HG03354 (cell line): Measurements from ENCODE around the gene SLC27A6.

ENCODE experiments used
- ATAC-seq: cut with Tn5 transposase; IDR thresholded peaks from one replicate; pipeline ENCODE4 v1.9.1; 2021; ENCODE audit warnings: mild to moderate bottlenecking; ENCODE audit not compliant: unreplicated experiment, poor library complexity, severe bottlenecking

The SLC27A6 gene

GRCh38 chr5:129051283-129051682, 86.0 kb downstream of the SLC27A6 start:
- no peak for ATAC-seq

- no peak for ATAC-seq
Observed at GRCh38 chr5:129053438-129053837, 88.2 kb downstream of the SLC27A6 start.

DNA sequence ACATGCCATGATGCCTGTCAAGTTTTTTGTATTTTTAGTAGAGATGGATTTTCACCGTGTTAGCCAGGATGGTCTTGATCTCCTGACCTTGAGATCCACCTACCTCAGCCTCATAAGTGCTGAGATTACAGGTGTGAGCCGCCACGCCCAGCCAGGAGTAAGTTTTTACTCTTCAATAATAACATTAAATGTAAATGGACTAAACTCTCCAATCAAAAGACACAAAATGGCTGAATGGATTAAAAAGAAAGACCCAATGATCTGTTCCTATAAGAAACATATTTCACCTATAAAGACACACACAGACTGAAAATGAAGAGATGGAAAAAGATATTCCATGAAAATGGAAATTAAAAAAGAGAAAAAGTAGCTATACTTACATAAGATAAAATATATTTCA, 92.0 kb downstream of the SLC27A6 start:
- no peak for ATAC-seq

DNA sequence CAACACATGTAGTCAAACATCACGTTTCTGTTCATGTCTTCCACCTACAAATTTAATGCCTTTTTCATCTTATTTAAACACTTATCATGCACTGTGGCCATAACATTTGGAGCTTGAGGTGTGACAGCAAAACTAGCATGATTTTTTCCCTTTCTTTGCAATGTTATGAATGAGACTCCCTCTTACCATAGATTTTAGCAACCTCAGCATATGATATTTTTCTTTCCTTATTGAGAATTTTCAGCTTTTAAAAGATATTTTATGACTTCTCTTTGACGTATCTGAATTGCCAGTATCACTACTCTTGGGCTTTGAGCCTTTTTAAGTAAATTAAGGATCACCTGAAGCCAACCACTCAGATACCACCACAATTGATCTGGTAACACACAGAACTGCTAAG, 96.6 kb downstream of the SLC27A6 start:
- ATAC-seq: no peak

DNA sequence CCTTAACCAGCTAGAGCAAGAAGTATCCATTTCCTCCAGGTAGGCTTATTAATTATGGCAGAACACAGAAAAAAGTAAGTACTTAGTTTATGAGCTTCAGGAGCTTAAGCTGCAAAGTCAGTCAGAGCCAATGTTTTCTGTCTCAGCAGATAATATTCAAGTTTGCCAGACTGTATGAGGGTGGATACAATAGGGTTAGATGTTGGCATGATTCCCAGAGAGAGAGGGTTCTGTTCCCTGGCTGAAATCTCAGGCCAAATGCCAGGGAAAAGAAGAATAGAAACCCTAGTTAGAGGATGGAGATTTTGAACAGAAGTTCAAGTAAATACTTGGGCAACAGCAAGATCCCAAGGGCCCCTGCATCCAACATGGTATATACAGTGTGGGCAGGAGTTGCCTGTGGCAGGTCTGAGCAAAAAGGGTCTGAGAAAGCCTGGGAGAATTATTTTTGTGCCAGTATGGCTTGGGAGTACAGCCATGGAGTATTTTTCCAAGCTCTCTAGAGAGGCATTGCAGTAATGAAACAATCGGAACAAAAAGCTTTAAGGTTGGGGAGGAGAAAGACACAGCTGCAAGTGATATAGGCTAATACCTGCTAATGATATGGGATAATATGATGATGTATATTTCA, 98.3 kb downstream of the SLC27A6 start:
- no peak for ATAC-seq

GRCh38 chr5:129065721-129066120, 100.4 kb downstream of the SLC27A6 start:
- no peak for ATAC-seq

DNA sequence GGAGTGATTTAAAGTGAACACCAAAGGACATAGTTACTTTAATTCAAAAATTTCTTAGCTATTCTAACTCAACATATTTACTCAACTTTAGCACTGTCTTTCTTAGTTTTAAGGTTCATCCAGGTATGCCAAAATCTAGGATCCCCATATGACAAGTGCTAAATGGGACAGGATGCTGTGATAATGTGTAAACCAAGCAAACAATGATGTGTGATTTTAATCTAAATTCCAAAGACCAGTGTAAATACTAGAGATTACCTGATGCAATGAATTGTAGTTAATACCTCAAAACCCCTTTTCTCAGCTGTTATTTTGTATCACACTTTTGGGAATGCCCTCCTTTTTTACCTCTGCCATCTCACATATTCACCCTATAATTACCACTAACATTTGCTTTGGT, 102.5 kb downstream of the SLC27A6 start:
- ATAC-seq: no peak

DNA sequence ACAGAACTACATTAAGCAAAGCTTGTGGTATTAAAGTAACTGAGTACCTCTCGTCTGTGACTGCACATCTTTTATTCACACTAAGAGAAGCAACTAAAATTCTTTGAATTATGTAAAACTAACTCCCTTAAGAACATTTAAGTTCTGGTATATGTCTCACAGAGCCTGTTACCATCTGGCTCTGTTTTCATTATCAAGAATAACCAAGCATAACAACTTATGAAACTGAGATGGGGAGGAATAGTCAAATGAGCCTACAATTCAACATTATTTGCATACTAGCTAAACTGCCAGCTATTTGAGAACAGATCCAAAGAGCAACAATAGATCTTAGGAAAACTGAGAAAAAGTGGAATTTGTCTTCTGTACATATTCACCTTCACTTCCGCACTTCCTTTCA, 104.0 kb downstream of the SLC27A6 start:
- ATAC-seq: peak; percentile 88

DNA sequence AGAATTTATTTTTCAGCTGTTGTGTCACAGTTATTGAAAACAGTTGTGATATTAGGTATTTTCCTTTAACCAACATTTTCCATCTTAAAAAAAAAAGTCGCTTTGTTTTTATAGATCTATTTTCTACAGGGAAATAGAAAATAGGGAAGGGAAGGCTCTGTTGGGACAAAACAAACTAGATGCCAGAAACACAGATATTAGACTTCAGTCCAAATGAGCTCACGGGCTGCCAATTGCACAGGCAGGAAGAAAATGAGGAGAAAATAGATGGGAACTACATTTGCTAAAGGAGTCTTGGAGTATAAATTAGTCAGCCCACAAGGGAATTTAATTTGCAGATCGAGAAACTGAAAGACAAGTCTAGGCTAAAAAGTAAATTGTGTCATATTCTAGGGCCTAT, 107.8 kb downstream of the SLC27A6 start:
- ATAC-seq: no peak

GRCh38 chr5:129074903-129075302, 109.6 kb downstream of the SLC27A6 start:
- no peak for ATAC-seq

DNA sequence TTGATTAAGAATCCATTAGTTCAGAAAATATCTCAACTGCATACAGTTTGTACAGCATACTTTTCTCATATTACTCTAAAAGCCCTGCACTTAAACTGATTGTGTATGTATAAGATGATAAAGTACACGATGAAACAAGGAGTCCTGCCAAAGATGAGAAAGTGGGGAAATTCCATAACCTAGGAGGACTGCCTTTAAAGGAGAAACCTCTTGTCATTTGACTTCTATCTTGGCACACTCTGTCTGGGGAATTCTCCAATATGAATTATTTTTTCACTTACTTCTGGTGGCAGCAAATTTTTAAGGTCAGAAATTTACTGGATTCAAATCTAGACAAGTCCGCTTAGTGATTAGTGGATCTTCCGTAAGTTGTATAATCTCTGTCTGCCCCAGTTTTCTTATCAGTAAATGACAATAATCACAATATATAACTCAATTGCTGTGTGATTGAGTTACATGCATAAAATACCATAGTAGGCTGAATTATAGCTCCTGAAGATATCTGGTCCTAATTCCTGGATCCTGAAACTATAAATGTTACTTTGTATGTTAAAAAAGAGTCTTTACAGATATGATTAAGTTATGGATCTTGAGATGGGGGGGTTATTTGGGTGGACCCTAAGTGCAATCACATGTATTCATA, 112.3 kb downstream of the SLC27A6 start:
- ATAC-seq: no peak

DNA sequence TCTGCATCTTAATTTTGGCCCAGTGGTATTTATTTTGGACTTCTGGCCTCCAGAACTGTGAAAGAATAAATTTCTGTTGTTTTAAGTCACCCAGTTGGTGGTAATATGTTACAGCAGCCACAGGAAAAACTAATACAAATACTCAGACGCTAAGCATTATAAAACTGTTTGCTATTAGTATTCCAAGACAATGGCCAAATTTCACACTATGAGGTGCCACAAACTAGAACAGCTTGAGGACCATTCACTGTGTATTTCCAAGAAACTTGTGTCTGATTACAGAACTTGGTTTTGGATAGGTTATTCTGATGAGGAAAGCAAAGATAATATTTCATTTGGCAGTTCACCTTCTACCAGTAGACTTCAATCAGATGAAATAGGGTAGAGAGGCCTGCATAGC, 113.0 kb downstream of the SLC27A6 start:
- no peak for ATAC-seq

- ATAC-seq: no peak
Observed at GRCh38 chr5:129078660-129079059, 113.4 kb downstream of the SLC27A6 start.

GRCh38 chr5:129079496-129079895, 114.2 kb downstream of the SLC27A6 start:
- ATAC-seq: no peak

- ATAC-seq: no peak
Observed at GRCh38 chr5:129080766-129081165, 115.5 kb downstream of the SLC27A6 start.

DNA sequence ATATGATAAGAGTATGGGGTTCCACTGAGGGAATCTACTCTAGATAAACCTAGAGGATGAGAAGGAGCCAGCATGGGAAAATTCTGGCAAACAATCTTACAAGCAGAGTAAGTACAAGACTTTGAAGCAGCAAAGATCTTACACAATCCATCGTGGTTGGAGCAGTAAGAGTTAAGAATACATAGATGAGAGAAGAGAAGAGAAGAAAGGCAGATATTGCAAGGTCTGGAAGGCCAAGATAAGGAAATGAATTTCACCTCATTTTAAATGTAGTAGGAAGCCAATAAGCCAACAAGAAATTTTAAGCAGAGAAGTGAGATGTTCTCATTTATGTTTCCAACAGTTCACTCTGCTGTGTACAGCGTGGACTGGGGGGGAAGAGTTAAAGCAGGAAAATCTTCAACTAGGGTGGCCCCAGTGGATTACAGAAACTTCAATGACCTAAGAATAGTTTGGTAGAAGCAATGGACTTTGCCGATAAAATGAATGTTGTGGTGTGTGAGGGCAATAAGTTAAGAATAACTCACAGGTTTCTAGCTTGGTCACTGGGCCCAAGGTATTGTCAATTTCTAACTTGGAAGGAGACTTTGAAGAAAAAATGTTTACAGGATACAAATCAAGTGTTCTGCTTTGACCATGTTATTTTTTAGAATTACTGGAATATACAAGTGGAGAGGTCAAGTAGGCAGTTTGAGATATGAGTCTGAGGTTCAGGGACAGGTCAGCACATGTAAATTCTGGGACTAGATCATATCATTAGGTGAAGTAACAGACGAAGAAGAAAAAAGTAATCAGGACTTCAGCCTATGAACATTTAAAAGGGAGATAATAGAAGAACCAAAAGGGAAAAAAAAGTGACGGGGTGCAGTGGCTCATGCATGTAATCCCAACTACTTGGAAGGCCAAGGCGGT, 117.2 kb downstream of the SLC27A6 start:
- no peak for ATAC-seq
